Thymus (tissue), 14 donors: ENCODE data around the gene DMTF1. TPM values are rescaled to one million over a fixed set of nuclear protein-coding genes. Genes with fewer than 3 reads are reported as not detected.

ENCODE experiments used
- DNase-seq, 9 donors: peaks; one replicate each; pipeline ENCODE4 v3.0.0-alpha.2; 2013; ENCODE audit warnings: low spot score in 9 of 9, low read depth in 6 of 9, missing footprints in 1 of 9
- H3K27ac ChIP-seq, 2 donors: one replicate each; pipeline ENCODE4 v1.5.1; 2013; ENCODE audit warnings: control low read depth in 1 of 2, low read depth in 1 of 2, low read length in 1 of 2, mild to moderate bottlenecking in 1 of 2, moderate library complexity in 1 of 2
- H3K27me3 ChIP-seq, 2 donors: one replicate each; pipeline ENCODE4 v1.5.1; 2013; ENCODE audit warnings: low read length in 1 of 2; ENCODE audit not compliant: control insufficient read depth in 2 of 2, insufficient read depth in 1 of 2
- H3K36me3 ChIP-seq, 2 donors: one replicate each; pipeline ENCODE4 v1.5.1; 2013; ENCODE audit warnings: low read length in 1 of 2, mild to moderate bottlenecking in 1 of 2, moderate library complexity in 1 of 2; ENCODE audit not compliant: control insufficient read depth in 2 of 2, insufficient read depth in 2 of 2
- H3K4me1 ChIP-seq, 2 donors: one replicate each; pipeline ENCODE4 v1.5.1; 2013; ENCODE audit warnings: low read length in 2 of 2; ENCODE audit not compliant: control insufficient read depth in 2 of 2, insufficient read depth in 2 of 2
- H3K4me3 ChIP-seq, 2 donors: one replicate each; pipeline ENCODE4 v1.5.1; 2013; ENCODE audit warnings: low read length in 2 of 2, control low read depth in 1 of 2, mild to moderate bottlenecking in 1 of 2
- H3K9me3 ChIP-seq, 2 donors: one replicate each; pipeline ENCODE4 v1.5.1; 2013; ENCODE audit warnings: low read length in 1 of 2, mild to moderate bottlenecking in 1 of 2; ENCODE audit not compliant: control insufficient read depth in 2 of 2, insufficient read depth in 1 of 2
- WGBS: extraction: QIAGEN DNeasy Blood & Tissue Kit; methylation state at CpG from one replicate; pipeline ENCODE4 v1.1.7; 2013; 5-methylcytosine and 5-hydroxymethylcytosine counted together
- long read RNA-seq, 10 donors: transcript quantifications; one replicate each; lab custom pipeline, GENCODE V29; 2026
- polyA plus RNA-seq: library from polyadenylated mRNA; stranded (reverse); fragments of 200-250 nt; gene quantifications from one replicate; pipeline ENCODE4 v1.2.3, GENCODE V29; 2013
- total RNA-seq: library from RNA; stranded (reverse); fragments of 120-200 nt; gene quantifications from one replicate; pipeline ENCODE4 v1.2.4, GENCODE V29; 2013
- donor health status: healthy.

DMTF1 gene, protein sequence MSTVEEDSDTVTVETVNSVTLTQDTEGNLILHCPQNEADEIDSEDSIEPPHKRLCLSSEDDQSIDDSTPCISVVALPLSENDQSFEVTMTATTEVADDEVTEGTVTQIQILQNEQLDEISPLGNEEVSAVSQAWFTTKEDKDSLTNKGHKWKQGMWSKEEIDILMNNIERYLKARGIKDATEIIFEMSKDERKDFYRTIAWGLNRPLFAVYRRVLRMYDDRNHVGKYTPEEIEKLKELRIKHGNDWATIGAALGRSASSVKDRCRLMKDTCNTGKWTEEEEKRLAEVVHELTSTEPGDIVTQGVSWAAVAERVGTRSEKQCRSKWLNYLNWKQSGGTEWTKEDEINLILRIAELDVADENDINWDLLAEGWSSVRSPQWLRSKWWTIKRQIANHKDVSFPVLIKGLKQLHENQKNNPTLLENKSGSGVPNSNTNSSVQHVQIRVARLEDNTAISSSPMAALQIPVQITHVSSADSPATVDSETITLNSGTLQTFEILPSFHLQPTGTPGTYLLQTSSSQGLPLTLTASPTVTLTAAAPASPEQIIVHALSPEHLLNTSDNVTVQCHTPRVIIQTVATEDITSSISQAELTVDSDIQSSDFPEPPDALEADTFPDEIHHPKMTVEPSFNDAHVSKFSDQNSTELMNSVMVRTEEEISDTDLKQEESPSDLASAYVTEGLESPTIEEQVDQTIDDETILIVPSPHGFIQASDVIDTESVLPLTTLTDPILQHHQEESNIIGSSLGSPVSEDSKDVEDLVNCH
- total RNA-seq (87.7 TPM), polyA plus RNA-seq (71.3 TPM)
- long read RNA-seq, donor 1, transcript DMTF1-229 (1 exons, 2,370 nt): major isoform, 7 of 8 reads
- long read RNA-seq, donor 1, partial matches to known transcripts: 0 of 8 reads
- long read RNA-seq, donor 1, other reads (novel, unspliced or antisense): 0 of 8 reads
- long read RNA-seq, donor 2: 0 reads
- long read RNA-seq, donor 3, transcript DMTF1-229 (1 exons, 2,370 nt): major isoform, 117 of 137 reads
- long read RNA-seq, donor 3, partial matches to known transcripts: 5 of 137 reads
- long read RNA-seq, donor 3, other reads (novel, unspliced or antisense): 0 of 137 reads
- long read RNA-seq, donor 4, transcript DMTF1-229 (1 exons, 2,370 nt): major isoform, 66 of 73 reads
- long read RNA-seq, donor 4, partial matches to known transcripts: 0 of 73 reads
- long read RNA-seq, donor 4, other reads (novel, unspliced or antisense): 0 of 73 reads
- long read RNA-seq, donor 5, transcript DMTF1-229 (1 exons, 2,370 nt): major isoform, 141 of 259 reads
- long read RNA-seq, donor 5, partial matches to known transcripts: 28 of 259 reads
- long read RNA-seq, donor 5, other reads (novel, unspliced or antisense): 83 of 259 reads
- long read RNA-seq, donor 6, transcript DMTF1-229 (1 exons, 2,370 nt): major isoform, 44 of 108 reads
- long read RNA-seq, donor 6, partial matches to known transcripts: 54 of 108 reads
- long read RNA-seq, donor 6, other reads (novel, unspliced or antisense): 0 of 108 reads
- long read RNA-seq, donor 7, transcript DMTF1-229 (1 exons, 2,370 nt): major isoform, 69 of 81 reads
- long read RNA-seq, donor 7, partial matches to known transcripts: 0 of 81 reads
- long read RNA-seq, donor 7, other reads (novel, unspliced or antisense): 0 of 81 reads
- long read RNA-seq, donor 8, transcript DMTF1-229 (1 exons, 2,370 nt): major isoform, 21 of 26 reads
- long read RNA-seq, donor 8, partial matches to known transcripts: 0 of 26 reads
- long read RNA-seq, donor 8, other reads (novel, unspliced or antisense): 0 of 26 reads
- long read RNA-seq, donor 9, transcript DMTF1-229 (1 exons, 2,370 nt): major isoform, 42 of 48 reads
- long read RNA-seq, donor 9, partial matches to known transcripts: 0 of 48 reads
- long read RNA-seq, donor 9, other reads (novel, unspliced or antisense): 0 of 48 reads
- long read RNA-seq, donor 10, transcript DMTF1-229 (1 exons, 2,370 nt): major isoform, 33 of 34 reads
- long read RNA-seq, donor 10, partial matches to known transcripts: 0 of 34 reads
- long read RNA-seq, donor 10, other reads (novel, unspliced or antisense): 0 of 34 reads

DNA sequence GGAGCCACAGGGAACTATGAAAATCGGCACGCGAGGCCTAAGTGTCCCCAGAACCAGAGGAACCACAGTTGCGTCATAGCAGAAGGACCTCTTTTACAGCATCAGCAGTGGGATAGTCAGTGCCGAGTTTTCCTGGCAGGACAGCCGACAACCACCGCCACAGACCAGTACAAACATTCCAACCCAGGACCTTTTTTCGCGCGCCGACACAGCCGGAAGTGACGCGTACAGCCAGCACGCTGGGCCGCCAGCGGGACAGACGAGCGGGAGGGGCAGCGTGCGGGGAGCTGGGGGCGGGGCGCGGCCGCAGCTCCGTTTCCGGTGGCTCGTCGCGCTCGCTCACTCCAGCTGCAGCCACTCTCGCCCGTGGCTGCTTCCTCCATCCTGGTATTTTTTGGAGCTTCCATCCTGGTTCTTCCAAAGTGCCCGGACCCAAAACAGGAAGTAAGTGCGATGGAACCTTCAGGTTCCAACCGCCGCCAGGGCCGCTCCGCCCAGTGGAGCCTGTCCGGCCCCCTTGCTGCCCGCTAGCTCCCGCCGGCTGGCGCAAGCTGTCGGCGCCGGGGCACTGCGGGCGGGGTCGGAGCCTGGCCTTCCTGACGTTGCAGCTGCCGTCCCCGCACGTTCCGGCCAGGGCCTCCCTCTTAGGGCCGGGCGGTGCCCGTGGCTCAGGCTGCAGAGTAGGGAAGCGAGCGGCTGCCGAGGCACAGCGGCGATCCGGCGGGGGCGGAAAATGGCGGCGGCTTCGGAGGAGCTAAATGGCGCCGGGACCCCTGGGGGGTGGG lies at the start of gene DMTF1:
Gene DMTF1 (plus strand): TSS at position 342 of the 785 bp plus-strand sequence. CDS start 12,489 bp downstream, outside the sequence.
- Histone ChIP-seq H3K36me3 (no peaks in the 10 kb centered on the region), H3K9me3 (peaks cover 0 to under 1% of the 10 kb centered on the region in 2 donors), H3K4me3 (peak within 1 kb of the TSS; percentile 92), H3K4me1 (peaks cover 2 to 4% of the 10 kb centered on the region in 2 donors), H3K27me3 (no peaks in the 10 kb centered on the region), H3K27ac (peak within 1 kb of the TSS; percentile 94 to 95)
- under 1% methylated on average over 71 of the region's 71 CpGs for WGBS
- DNase-seq: peak; percentile 63 to 92 (median 79)

DNA sequence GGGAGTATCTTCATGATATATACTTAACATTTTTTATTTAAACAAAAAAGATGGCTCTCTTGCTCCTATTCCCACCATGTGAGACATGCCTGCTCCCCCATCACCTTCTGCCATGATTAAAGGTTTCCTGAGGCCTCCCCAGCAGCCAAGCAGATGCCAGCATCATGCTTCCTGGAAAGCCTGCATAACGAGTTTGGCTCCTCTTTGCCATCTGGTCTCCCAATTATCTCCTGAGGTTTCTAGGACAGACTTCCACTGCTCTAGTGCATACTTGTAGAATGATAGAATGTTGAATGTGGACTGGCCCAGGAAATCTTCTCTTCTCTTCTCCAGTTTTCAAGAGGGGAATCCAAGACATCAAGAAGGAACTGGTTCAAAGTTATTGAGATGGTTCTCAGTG lies 46.9 kb upstream of the DMTF1 start:
- H3K4me1 ChIP-seq: no peaks in the 10 kb centered on the region
- no peaks in the 10 kb centered on the region for H3K9me3 ChIP-seq
- H3K27ac ChIP-seq: no peak overlapping the region
- H3K4me3 ChIP-seq: no peak overlapping the region
- no peak for DNase-seq
- 90% methylated on average over 1 of the region's 1 CpG for WGBS
- H3K27me3 ChIP-seq: no peaks in the 10 kb centered on the region
- H3K36me3 ChIP-seq: no peaks in the 10 kb centered on the region

DNA sequence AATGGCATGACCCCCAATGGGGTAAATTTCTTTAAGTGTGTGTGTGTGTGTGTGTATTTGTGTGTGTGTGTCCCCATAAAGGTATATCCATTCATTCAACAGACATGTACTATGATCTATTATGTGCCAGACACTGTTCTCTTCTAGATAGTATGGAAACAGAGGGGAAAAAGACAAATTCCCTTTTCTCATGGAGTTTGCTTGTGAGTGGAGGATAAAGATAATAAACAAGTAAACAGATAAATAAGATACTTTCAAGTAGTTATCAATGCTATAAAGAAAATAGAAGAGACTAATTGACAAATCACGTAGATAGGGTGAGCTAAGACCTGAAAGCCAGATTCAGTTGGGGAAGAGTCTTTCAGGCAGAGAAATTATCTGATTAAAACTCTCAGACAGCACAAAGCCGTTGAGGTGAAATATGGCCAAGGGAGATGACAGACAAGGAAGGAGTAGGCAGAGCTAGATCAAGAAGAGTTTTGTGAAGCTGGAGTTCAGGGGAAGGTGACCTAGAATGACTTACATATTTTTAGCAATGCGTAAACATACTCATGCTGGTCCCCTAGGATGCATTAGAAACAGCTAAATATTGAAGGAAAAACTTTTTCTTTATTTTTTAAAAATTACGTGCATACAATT lies 45.2 kb upstream of the DMTF1 start:
- Histone ChIP-seq H3K27me3 (no peaks in the 10 kb centered on the region), H3K36me3 (no peaks in the 10 kb centered on the region), H3K4me3 (no peak overlapping the region), H3K27ac (no peak overlapping the region), H3K9me3 (no peaks in the 10 kb centered on the region), H3K4me1 (no peaks in the 10 kb centered on the region)
- WGBS: 80% methylated on average over 4 of the region's 4 CpGs
- DNase-seq: no peak

DNA sequence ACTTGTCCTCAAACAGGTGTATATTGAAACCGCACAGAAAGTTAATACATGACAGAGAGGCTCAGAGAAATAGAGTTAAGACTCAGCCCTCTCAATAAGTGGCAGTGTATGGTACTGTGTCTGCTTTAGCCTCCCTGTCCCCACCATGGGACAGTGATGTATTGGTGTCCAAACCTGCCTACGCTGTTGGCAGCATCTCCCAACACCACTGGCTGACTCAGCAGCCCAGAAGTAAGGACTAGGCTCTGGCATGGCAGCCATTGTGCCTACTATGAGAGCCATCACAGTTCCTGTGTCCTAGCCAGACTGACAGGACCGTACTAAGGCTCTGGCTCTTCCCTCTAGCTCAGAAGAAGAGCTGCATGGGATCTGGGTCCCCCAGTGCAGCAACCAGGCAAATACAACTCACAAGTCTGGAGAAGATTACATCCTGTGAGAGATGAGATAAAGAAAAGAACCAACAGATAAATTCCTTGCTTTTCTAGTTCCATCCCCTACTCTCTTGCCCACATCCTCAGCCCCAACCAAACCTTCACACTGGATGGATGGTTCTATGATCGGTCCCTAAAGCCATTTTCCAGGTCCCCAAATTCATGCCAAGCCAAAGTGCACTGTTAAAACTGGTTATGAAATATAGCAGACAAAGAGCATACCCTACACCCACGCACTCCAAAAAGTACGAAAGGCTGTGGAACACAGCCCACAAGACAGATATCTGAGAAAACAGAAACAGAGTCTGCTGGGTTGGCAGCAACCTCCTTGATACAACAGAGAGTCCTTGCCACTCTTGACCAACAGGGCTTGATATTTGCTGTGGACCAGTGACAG lies 44.1 kb upstream of the DMTF1 start:
- no peak for DNase-seq
- no peaks in the 10 kb centered on the region for H3K9me3 ChIP-seq
- no peak overlapping the region for H3K4me3 ChIP-seq
- H3K27me3 ChIP-seq: no peaks in the 10 kb centered on the region
- 89% methylated on average over 6 of the region's 6 CpGs for WGBS
- H3K36me3 ChIP-seq: no peaks in the 10 kb centered on the region
- H3K27ac ChIP-seq: no peak overlapping the region
- no peaks in the 10 kb centered on the region for H3K4me1 ChIP-seq

DNA sequence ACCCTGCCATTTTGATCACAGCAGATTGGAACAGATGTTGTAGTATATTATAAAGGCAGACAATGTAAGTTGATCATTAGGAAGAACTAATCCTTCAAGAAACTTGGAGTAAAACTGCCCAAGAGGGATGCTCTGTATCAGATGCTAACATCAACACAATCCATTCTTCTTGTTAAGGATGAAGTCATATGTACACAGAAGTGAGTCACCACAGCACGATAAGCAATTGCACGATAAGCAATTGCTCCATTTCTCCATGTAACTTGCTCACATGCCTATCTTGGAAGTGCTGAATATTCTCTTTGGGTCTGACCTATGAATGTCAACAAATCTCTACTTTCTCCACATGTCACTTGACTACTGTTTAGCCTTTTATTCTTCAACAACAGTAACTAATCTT lies 41.5 kb upstream of the DMTF1 start:
- 97% methylated on average over 2 of the region's 2 CpGs for WGBS
- Histone ChIP-seq H3K36me3 (no peaks in the 10 kb centered on the region), H3K27me3 (no peaks in the 10 kb centered on the region), H3K4me3 (no peak overlapping the region), H3K4me1 (no peaks in the 10 kb centered on the region), H3K9me3 (peaks cover 0 to 3% of the 10 kb centered on the region in 2 donors), H3K27ac (no peak overlapping the region)
- no peak for DNase-seq

DNA sequence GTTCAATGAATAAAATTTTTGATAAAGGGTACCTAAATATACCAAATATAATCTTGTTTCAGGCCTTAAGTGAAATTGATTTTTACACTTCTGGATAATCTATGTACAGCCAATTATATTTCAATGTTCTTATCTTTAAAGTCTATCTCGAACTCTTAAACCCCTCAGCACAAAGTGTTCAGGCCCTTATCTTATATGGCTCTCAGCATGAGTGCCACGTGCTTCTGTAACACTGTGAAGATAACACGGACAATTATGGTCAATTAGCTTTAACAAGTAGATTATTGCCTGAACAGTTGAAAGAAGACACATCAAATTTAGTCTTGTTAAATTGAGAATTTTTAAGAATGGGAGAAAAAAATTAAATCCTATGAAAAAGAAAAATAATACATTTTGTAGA lies 40.4 kb upstream of the DMTF1 start:
- 92% methylated on average over 3 of the region's 3 CpGs for WGBS
- Histone ChIP-seq H3K4me1 (no peaks in the 10 kb centered on the region), H3K9me3 (peaks cover 0 to 3% of the 10 kb centered on the region in 2 donors), H3K27ac (no peak overlapping the region), H3K27me3 (no peaks in the 10 kb centered on the region), H3K36me3 (no peaks in the 10 kb centered on the region), H3K4me3 (no peak overlapping the region)
- DNase-seq: no peak

DNA sequence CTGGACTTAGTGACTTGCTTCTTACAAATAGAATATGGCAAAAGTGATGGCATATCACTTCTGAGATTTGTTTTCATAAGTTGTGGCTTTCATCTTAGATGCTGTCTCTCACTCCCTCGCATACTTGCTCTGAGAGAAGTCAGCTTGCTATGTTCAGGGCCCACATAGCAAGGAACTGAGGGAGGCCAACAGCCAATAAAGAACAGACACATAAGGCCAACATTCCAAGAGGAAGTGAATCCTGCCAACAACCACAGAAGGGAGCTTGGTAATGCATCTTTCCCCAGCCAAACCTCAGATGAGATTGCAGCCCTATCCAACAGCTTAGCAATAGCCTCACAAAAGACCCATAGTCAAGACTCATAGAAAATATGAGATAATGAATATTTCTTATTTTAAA lies 39.2 kb upstream of the DMTF1 start:
- WGBS: 90% methylated on average over 1 of the region's 1 CpG
- no peaks in the 10 kb centered on the region for H3K36me3 ChIP-seq
- DNase-seq: no peak
- H3K4me1 ChIP-seq: no peaks in the 10 kb centered on the region
- H3K27me3 ChIP-seq: no peaks in the 10 kb centered on the region
- H3K4me3 ChIP-seq: no peak overlapping the region
- peaks cover 0 to 3% of the 10 kb centered on the region in 2 donors for H3K9me3 ChIP-seq
- H3K27ac ChIP-seq: no peak overlapping the region
